DND-41 (cell line): ENCODE measurements around the gene FAS.
A peak's percentile ranks its signal among the peaks of the same experiment; 100 is the strongest.

Experiments used
- CTCF ChIP-seq: IDR thresholded peaks from 2 replicates; pipeline ENCODE4 v1.5.1; 2012; ENCODE audit warnings: borderline replicate concordance, low read length, moderate library complexity, mild to moderate bottlenecking; ENCODE audit not compliant: poor library complexity, severe bottlenecking; ENCODE audit errors: extremely low read depth
- EZH2 ChIP-seq: IDR thresholded peaks from 3 replicates; pipeline ENCODE4 v1.6.1; 2012; ENCODE audit warnings: borderline replicate concordance, low read depth, mild to moderate bottlenecking, moderate library complexity, low read length, inconsistent platforms; ENCODE audit not compliant: severe bottlenecking

GRCh38 chr10:88991161-88991898, 732 bp downstream of the FAS start:
- peak; percentile 25 for TF ChIP-seq CTCF
- TF ChIP-seq EZH2 = no peak
